ENCODE measurements around the gene FRMD1. TPM values are rescaled to one million over a fixed set of nuclear protein-coding genes. Genes with fewer than 3 reads are reported as not detected.

FRMD1 gene
- total and polyA plus RNA-seq, 2 donors (not counting 3 experiments of a cell fraction or from before 2014, with no cell fraction given): not detected

- Histone ChIP-seq H3K27ac (ENCODE audit: insufficient read depth, low read depth, low read length) (no peak overlapping the region), H3K4me2 (ENCODE audit: insufficient read depth, low read length) (no peak overlapping the region), H3K4me1 (ENCODE audit: control insufficient read depth, extremely low read depth, insufficient read depth, low read length) (no peaks in the 10 kb centered on the region), H3K9ac (replicated peaks; ENCODE audit: extremely low read depth, insufficient read depth, low read length) (no peak overlapping the region), H3K27me3 (ENCODE audit: control insufficient read depth in 2 of 2, insufficient read depth in 2 of 2, low read length in 2 of 2) (no peaks in the 10 kb centered on the region), H4K20me1 (replicated peaks; ENCODE audit: control insufficient read depth, extremely low read depth, insufficient read depth, low read length) (no peaks in the 10 kb centered on the region), H3K9me1 (replicated peaks; ENCODE audit: control insufficient read depth, extremely low read depth, insufficient read depth, low read length) (no peaks in the 10 kb centered on the region), H3K36me3 (ENCODE audit: control insufficient read depth in 2 of 2, extremely low read depth in 1 of 2, insufficient read depth in 2 of 2, low read length in 2 of 2) (no peaks in the 10 kb centered on the region), H3K9me3 (replicated peaks; ENCODE audit: control insufficient read depth, insufficient read depth, low read length) (no peaks in the 10 kb centered on the region), H3K4me3 (replicated peaks in 1 of 3; ENCODE audit: insufficient read depth in 1 of 3, low read depth in 1 of 3, low read length in 3 of 3) (no peak overlapping the region), H3K79me2 (ENCODE audit: control insufficient read depth, insufficient read depth, low read length) (no peaks in the 10 kb centered on the region), H2AFZ (ENCODE audit: low read depth, low read length) (no peak overlapping the region)
- DNase-seq (ENCODE audit: low read depth, low spot score) (no peak), FAIRE-seq (no peak)
- TF ChIP-seq MYC (IDR thresholded peaks at IDR 0.05; ENCODE audit: low read depth, low read length) (no peak), MAX (IDR thresholded peaks at IDR 0.05; ENCODE audit: insufficient read depth, insufficient read length) (no peak), JUN (IDR thresholded peaks at IDR 0.05; ENCODE audit: borderline replicate concordance, insufficient read depth, insufficient read length, low read depth) (no peak), POLR2A (IDR thresholded peaks at IDR 0.05; ENCODE audit: low read depth, low read length) (no peak)
- POLR2A ChIA-PET: no interaction called here
- CTCF ChIA-PET: no interaction called here
- dilution Hi-C loops (cut with MboI; ENCODE audit: extremely low pct_ligation_motif_present, low sequenced_read_pairs): no loop called here
- intact Hi-C loops (cut with micrococcal nuclease): no loop called here
- BruUV-seq (replicated peaks): no TSS peak
These were observed 40.5 kb upstream of the FRMD1 start for GRCh38 chr6:168119539-168119938.

- Histone ChIP-seq H3K4me3 (replicated peaks in 1 of 3; ENCODE audit: insufficient read depth in 1 of 3, low read depth in 1 of 3, low read length in 3 of 3) (no peak overlapping the region), H3K9me1 (replicated peaks; ENCODE audit: control insufficient read depth, extremely low read depth, insufficient read depth, low read length) (no peaks in the 10 kb centered on the region), H3K4me1 (ENCODE audit: control insufficient read depth, extremely low read depth, insufficient read depth, low read length) (no peaks in the 10 kb centered on the region), H3K4me2 (ENCODE audit: insufficient read depth, low read length) (no peak overlapping the region), H3K27ac (ENCODE audit: insufficient read depth, low read depth, low read length) (no peak overlapping the region), H3K9me3 (replicated peaks; ENCODE audit: control insufficient read depth, insufficient read depth, low read length) (no peaks in the 10 kb centered on the region), H2AFZ (ENCODE audit: low read depth, low read length) (no peak overlapping the region), H4K20me1 (replicated peaks; ENCODE audit: control insufficient read depth, extremely low read depth, insufficient read depth, low read length) (no peaks in the 10 kb centered on the region), H3K36me3 (ENCODE audit: control insufficient read depth in 2 of 2, extremely low read depth in 1 of 2, insufficient read depth in 2 of 2, low read length in 2 of 2) (no peaks in the 10 kb centered on the region), H3K27me3 (ENCODE audit: control insufficient read depth in 2 of 2, insufficient read depth in 2 of 2, low read length in 2 of 2) (no peaks in the 10 kb centered on the region), H3K79me2 (ENCODE audit: control insufficient read depth, insufficient read depth, low read length) (no peaks in the 10 kb centered on the region), H3K9ac (replicated peaks; ENCODE audit: extremely low read depth, insufficient read depth, low read length) (no peak overlapping the region)
- TF ChIP-seq EZH2 (IDR thresholded peaks at IDR 0.05; ENCODE audit: borderline replicate concordance, low read depth, low read length, severe bottlenecking) (no peak), POLR2AphosphoS5 (IDR thresholded peaks at IDR 0.05; ENCODE audit: insufficient read depth, low read depth, low read length) (no peak), MYC (IDR thresholded peaks at IDR 0.05; ENCODE audit: low read depth, low read length) (no peak), POLR2A (IDR thresholded peaks at IDR 0.05; ENCODE audit: low read depth, low read length) (no peak), FOS (IDR thresholded peaks at IDR 0.05; ENCODE audit: borderline replicate concordance, insufficient read depth, low read length) (no peak), CTCF (IDR thresholded peaks at IDR 0.05; ENCODE audit: extremely low read depth in 1 of 2, insufficient read depth in 1 of 2, low read depth in 1 of 2, low read length in 2 of 2) (no peak), JUN (IDR thresholded peaks at IDR 0.05; ENCODE audit: borderline replicate concordance, insufficient read depth, insufficient read length, low read depth) (no peak), MAX (IDR thresholded peaks at IDR 0.05; ENCODE audit: insufficient read depth, insufficient read length) (no peak)
- dilution Hi-C loops (cut with MboI; ENCODE audit: extremely low pct_ligation_motif_present, low sequenced_read_pairs) (no loop called here), intact Hi-C loops (cut with micrococcal nuclease) (no loop called here)
- POLR2A ChIA-PET: no interaction called here
- FAIRE-seq (no peak), DNase-seq (ENCODE audit: low read depth, low spot score) (no peak)
- no TSS peak for BruUV-seq (replicated peaks)
- CTCF ChIA-PET: interaction anchor here (1.2 kb wide), 1 partner anchor 212 kb away, joined by 4 read pairs; no protein-coding TSS in a partner anchor
These were observed 39.9 kb upstream of the FRMD1 start for GRCh38 chr6:168118935-168119334.
